ENCODE data around the gene PTPRZ1.
A peak's percentile ranks its signal among the peaks of the same experiment; 100 is the strongest.

The PTPRZ1 gene

GRCh38 chr7:121960678-121961077 lies 87.7 kb downstream of the PTPRZ1 start:
- DNase-seq, result no peak

- DNase-seq, result peak; percentile 96
Observed at GRCh38 chr7:121961089-121961867, 88.3 kb downstream of the PTPRZ1 start.

DNA sequence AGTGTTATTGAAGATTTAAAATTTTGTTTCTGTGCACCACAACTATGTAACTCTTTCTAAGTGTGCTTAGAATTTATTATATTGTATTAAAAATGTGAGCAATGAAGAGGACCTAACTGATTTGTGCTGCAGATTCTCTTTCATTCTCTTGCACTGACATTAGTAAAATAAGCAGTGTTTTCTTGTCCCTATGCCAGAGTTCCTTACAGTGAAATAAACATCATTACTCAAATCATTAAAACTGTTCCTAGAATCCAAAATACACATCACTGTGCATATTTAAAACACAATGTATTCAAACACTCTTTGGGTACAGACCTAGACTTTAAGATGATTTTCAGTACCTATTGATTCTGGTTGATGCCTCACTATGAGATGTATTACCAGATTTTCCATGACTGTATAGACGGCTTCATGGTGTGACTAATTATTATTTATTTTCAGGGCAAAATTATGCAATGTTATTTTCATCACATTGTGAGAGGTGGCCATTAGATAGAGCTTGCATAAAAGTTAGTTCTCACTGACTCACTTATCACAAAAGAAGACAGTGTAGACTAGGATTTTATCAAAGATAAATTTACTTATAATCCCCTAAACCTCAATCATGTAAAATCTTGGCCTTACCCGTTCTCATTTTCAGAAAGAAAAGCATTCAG lies 93.4 kb downstream of the PTPRZ1 start:
- DNase-seq, result no peak

GRCh38 chr7:121966935-121967332 lies 94.0 kb downstream of the PTPRZ1 start:
- DNase-seq, result no peak

DNA sequence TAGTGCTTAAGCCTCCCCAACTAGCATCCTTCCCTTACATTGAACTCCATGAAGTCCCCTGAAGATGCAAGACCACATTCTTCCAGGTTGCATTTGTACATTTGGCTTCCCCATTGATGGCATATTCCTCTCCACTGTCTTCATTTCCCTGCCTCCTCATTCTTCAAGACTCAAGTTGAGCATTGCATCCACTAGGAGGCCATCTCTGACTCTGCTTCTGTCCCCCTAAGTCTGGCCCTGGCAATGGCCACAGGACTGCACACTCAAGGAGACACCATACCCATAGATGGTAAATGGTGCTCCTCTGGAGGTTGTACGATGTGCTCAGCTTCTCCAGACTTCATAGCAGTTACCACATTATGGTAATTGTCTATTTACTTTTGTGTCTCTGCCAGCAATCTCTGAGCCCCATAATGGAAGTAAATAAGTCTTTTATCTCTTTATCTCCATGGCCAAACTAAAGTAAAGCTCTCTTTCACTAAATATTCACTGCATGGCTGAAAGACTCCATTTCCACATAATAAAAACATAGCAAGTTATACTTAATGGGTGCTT lies 112.6 kb downstream of the PTPRZ1 start:
- DNase-seq, result no peak

GRCh38 chr7:121992068-121992467 lies 119.1 kb downstream of the PTPRZ1 start:
- no peak for DNase-seq

DNA sequence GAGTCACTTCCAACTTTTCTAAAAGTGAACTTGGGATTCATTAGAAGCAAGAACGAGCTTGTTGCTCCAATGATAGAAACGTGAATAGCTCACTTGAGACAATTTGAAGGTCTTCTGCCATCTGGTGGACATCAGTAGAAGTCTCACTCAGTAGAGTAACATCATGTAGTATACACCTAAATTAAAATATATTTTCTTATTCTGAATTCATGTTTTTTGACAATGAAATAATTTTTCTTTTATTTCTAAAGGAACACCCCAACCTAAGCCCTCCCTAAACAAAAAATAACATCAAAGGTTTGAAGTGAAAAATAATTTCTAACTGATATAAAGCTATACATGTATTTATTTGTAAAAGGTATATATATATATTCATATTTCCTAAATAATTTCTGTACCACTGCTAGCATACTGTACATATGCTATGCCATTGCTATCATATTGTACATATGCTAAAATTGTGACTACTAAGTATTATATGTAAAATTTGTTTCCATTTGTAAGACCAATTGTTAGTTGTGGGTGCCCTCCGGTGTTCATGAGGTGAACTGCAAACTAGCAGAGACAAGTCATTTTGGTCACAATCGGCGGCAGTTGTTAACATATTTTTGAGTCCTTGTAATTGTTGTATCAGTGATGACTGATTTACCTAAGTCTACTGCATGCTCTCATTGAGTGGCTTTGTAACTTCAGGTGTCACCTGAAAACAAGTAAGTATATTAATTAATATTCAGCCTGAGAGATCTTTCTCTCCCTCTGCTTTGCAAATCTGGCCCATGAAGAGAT lies 121.9 kb downstream of the PTPRZ1 start:
- peak; percentile 71 for DNase-seq

DNA sequence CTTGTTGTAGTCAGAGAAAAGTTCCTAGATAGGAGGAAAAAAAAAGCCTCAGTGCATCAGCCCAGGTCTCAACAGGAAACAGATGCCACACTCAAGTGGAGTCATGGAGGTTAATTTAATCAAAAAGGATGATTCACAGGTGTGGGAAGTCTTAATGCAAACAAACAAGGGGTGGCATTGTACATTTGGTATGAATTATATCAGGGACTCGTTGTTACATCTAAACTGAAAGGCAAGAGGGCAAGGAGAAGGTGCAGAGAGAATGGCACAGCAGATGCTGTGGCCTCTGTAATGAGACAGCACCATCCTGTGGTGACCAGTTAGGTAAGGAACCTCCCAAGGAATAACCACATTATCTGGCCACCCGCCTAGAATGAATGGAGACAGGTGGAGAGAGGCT lies 133.7 kb downstream of the PTPRZ1 start:
- DNase-seq, result no peak

GRCh38 chr7:122010116-122010515 lies 137.2 kb downstream of the PTPRZ1 start:
- no peak for DNase-seq

- peak; percentile 16 for DNase-seq
Observed at GRCh38 chr7:122013065-122013464, 140.1 kb downstream of the PTPRZ1 start.

DNA sequence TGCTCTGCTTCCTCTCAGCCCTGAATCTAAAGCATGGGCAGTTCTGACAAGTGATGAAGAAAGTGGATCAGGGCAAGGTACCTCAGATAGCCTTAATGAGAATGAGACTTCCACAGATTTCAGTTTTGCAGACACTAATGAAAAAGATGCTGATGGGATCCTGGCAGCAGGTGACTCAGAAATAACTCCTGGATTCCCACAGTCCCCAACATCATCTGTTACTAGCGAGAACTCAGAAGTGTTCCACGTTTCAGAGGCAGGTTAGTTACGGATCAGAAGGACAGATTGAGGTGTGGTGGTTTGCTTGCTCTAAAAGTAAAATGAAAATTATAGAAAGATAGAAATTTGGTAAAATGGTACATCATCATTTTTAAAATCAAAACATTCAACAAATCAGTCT lies 140.7 kb downstream of the PTPRZ1 start:
- no peak for DNase-seq

DNA sequence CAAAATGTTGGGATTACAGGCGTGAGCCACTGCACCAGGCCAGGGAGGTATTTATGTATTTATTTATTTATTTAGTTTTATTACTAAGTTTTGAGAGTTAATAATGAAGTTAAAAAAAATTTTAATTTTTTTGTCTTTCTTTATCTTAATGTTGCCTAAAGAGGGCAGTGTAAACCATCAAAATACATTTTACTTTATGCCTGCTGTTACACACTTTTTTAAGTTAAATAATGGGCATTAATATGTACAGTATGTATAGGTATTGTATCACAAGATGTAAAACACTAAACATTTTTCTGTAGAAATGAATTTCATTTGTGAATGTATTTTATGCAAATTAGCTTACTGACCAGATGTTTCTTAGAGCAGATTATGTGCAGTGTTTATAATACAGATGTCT lies 141.7 kb downstream of the PTPRZ1 start:
- no peak for DNase-seq

GRCh38 chr7:122018032-122018431 lies 145.1 kb downstream of the PTPRZ1 start:
- DNase-seq, result no peak

DNA sequence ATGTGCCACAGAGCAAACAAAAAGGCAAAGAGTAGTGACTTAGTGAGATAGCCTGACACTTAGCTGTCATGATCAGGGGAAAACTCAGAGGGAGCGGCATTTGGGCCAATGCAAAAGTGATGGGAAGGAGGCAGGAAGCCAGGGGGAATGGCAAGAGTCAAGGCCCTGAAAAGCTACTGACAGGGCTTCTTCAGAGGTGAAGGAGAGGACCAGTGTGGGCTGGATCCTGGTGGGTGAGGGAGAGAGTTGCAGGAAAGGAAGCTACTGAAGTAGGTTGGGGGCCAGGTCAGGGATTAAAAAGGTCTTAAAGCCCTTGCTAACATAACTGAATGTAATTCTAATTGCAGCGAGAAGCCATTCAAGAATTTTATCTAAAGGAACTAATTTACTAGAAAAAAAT lies 154.1 kb downstream of the PTPRZ1 start:
- no peak for DNase-seq

DNA sequence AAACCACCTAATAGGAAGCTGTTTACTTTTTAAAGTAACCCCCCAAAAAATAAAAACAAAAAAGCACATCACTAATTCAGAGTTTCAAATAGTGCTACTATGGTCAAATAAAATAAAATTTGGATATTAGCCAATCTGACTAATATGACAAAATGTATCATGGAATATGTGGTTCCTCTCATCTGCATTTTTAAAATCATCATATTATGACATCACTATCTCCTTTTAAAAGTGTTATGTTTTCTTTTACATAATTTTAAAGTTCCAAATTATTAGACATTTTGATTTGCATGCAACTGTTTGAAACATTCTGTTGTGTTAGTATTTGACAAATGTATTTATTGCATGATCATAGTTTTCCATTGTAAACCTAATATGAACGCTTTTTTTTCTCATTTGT lies 160.7 kb downstream of the PTPRZ1 start:
- no peak for DNase-seq

GRCh38 chr7:122035876-122036275 lies 162.9 kb downstream of the PTPRZ1 start:
- DNase-seq, result no peak

GRCh38 chr7:122038134-122038533 lies 165.2 kb downstream of the PTPRZ1 start:
- no peak for DNase-seq

GRCh38 chr7:122038904-122039303 lies 165.9 kb downstream of the PTPRZ1 start:
- peak; percentile 30 for DNase-seq

- no peak for DNase-seq
Observed at GRCh38 chr7:122040147-122040546, 167.2 kb downstream of the PTPRZ1 start.

DNA sequence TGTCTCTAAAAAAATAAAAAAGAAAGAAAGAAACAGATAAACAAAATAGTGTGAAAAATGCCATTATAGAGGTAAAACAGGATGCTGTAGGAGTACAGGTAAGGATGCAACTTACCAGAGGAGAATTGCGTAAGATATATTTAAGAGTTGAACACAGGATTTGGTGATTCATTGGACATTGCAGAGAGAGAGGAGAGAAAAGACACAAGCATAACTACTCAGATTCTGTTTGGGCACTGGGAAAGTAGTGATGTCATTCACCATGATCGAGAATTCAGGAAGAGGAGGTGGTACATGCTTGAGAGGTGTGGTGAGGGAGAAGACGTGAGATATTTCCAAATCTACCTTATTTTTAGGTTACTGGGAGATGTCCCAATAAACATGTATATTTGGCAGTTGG lies 173.4 kb downstream of the PTPRZ1 start:
- DNase-seq, result no peak

DNA sequence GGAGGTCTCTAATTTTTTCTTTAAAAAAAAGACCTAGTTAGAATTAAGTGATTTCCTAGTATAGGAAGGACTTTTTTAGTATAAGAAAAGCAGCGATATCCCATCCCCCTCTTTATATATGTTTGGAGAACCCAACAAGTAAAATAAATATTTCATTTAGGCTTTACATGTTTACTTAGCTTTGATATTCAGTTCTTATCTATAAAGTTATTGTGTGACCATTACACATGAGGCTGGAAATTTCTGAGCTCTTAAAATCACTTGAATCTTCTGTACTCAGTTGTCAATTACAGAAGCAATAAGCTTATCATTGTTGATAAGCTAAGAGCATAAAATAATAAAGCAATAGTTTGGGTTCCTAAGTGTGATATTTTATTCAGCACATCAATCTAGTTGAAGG lies 181.4 kb downstream of the PTPRZ1 start:
- DNase-seq, result no peak

DNA sequence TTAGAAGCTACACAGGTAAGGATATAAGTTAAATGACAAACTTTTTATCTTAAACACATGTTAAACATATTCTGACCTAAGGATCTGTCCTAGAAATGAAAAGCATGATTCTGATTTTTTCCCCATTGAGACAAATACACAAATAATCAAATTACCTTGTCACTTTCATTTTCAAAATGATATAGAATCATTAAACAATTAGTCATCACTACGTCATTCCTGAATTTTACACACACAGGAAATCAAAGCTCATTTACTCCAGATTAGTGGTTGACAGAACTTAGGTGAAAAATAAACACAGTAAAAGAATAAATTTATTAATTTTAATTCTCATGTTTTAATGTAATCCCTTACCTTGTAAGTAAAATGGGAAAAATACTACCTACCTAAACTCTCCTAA lies 182.1 kb downstream of the PTPRZ1 start:
- DNase-seq, result no peak

DNA sequence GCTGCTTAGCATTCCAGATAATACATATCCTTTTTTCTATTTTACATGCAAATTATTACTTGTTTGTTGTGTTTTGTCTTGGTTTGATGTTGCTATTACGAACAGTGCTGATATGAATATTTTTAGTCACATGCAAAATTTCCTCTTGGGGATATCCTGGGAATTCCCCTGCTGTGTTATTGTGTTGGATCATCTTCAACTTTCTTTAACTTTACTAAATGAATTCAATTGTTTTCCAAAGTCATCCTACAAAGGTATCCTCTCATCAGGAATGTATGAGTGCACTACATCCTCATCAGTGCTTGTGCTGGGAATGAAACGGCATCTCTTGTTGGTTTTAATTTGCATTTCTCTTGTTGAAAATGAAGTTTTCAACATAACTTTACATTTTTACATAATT lies 184.0 kb downstream of the PTPRZ1 start:
- DNase-seq, result no peak

DNA sequence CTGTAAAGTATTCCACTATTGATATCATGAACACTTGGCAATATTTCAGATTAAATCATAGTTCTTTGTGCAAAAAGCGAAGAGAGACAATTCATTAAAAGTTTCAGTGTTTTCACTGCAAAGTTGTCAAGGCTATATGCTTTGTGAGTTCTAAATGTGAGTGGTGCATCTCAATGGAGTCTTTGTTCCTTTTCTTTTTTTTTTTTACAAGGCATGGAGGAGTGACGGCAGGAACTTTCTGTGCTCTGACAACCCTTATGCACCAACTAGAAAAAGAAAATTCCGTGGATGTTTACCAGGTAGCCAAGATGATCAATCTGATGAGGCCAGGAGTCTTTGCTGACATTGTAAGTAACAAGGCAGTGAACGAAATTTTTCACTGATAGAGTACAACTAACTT lies 186.6 kb downstream of the PTPRZ1 start:
- no peak for DNase-seq
